ENCODE data around the gene CLGN. TPM values are rescaled to one million over a fixed set of nuclear protein-coding genes. Genes with fewer than 3 reads are reported as not detected.
"Not testable (repeated sequence)": the region's sequence is repeated elsewhere in the genome, so short reads cannot be mapped to it uniquely, and the experiment has no call there.

The CLGN gene, protein sequence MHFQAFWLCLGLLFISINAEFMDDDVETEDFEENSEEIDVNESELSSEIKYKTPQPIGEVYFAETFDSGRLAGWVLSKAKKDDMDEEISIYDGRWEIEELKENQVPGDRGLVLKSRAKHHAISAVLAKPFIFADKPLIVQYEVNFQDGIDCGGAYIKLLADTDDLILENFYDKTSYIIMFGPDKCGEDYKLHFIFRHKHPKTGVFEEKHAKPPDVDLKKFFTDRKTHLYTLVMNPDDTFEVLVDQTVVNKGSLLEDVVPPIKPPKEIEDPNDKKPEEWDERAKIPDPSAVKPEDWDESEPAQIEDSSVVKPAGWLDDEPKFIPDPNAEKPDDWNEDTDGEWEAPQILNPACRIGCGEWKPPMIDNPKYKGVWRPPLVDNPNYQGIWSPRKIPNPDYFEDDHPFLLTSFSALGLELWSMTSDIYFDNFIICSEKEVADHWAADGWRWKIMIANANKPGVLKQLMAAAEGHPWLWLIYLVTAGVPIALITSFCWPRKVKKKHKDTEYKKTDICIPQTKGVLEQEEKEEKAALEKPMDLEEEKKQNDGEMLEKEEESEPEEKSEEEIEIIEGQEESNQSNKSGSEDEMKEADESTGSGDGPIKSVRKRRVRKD
- 3.5 and 3.9 TPM in 2 replicates for total RNA-seq (2014; rRNA removed; shearing (Covaris generic))

DNA sequence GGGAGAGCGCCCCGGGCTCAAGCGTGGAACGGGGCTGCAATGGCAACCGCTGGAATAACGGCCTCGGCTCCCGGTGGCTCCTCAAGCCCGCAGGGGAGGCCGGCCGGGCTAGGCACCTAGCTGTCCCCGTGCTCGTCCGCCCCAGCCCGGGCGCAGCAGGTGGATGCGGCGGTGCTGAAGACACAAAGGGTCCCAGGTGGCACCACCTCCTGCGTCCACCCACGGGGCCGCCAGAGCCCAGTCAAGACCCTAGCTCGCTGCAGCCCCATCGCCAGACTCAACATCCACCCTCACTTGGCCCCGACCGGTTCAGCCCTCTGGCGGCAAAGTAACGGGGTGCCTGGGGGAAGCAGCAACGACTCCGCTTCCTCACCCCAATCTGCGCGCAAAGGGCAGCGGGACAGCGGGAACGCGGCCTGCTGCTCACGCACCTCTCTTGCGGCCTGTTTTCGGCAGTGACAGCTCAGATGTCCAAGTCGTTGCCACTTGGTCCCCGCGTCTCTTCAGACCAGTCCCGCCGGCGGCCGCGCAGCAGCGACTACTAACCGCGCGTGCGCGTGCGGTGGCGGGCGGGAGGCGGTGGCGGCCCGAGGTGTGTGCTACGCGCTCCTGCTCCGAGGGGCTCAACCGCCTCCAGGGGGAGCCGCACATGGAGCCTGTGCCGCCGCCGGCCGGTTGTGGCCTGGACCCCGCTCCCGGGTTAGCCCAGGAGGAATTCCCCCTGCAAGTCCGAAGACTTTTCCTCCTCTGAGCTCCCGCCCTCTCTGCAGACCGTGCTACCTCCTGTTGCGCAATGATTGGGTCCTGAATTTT, at the start of gene CLGN:
Gene CLGN (minus strand): TSS at position 543 of the 813 bp plus-strand sequence. CDS start 14,570 bp downstream, outside the sequence.
- peak; percentile 84 for DNase-seq (ENCODE audit: low spot score)
- in situ Hi-C loops (cut with HindIII; ENCODE audit: low sequenced_read_pairs), result no loop called here

DNA sequence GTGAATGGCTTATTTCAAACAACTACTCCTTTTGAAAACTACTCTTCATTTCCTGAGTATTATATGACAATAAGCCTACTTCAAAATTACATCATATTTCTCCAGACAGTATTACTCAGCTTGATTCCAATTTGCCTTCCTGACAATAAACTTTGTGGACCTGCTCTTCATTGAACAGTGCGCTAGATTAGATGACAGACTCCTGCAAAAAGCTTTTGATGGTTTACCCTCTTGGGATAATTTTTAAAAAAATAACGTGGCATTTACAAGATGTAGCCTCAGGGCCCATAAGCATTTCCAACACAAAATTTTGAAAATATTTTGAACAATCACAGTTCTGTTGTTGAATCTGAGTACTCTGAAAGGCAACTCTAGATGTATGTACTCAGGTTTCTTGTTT, 44.7 kb upstream of the CLGN start:
- DNase-seq (ENCODE audit: low spot score), result no peak
- in situ Hi-C loops (cut with HindIII; ENCODE audit: low sequenced_read_pairs), result no loop called here

DNA sequence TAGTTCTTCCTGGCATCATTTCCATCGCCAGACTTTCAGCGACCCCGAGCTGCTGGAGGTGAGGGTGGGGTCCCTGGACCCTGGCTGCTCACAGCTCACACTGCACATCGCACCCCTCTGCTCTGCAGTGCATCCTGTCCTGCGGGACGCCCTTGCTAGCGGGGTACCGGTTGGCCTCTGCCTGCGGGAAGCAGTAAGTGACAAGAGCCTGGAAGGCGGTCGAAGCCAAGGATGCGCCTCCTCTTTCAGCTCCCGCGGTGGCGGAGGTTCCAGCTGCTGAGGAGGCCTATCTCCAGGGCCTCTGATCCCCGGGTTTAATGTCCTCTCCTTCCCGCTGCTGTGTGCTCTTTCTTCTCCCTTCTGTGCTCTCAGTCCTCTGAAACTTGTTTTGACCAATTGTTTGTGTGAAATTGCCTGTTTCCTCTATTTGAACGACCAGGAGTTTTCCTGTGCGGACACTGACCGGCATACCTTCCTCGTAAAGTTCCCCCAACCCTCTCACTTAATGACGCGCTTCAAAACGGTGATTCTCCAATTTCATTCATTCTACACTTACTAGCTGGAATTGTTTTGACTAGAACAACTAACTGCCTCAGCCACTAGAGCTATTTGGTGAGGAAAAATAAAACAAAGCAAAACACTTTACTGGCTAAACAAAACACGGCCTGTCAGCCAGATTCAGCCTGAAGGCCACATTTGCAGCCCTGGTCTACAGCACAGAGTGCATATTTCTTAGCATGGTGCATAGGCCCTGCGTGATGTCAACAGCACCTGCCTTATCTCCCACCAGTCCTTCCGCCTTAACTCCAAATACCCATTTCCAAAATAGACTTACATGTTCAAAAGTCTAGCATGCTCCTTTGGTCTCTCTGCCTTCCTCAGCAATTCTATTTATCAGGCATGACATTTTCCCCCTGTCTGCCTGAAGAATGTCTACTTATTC, 42.6 kb upstream of the CLGN start:
- in situ Hi-C loops (cut with HindIII; ENCODE audit: low sequenced_read_pairs), result no loop called here
- no peak for DNase-seq (ENCODE audit: low spot score)

DNA sequence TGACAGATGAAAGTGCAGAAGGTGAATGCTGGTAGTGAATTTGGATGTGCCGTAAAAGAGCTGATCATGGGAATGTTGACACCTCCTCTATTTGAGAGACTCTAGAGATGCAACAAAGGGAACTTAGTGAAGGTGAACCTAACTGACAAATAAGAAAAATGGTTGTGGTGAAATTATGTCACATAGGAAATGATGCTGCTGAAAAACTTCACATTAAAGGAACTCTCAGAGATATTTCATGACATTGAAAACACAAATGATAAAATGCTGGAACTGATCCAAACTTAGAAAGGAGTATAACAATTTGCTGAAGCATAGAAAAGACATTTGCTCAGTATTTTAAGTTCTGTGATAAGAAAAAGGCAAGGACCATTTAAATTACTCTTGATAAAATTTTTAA, 38.7 kb upstream of the CLGN start:
- in situ Hi-C loops (cut with HindIII; ENCODE audit: low sequenced_read_pairs), result no loop called here
- no peak for DNase-seq (ENCODE audit: low spot score)

DNA sequence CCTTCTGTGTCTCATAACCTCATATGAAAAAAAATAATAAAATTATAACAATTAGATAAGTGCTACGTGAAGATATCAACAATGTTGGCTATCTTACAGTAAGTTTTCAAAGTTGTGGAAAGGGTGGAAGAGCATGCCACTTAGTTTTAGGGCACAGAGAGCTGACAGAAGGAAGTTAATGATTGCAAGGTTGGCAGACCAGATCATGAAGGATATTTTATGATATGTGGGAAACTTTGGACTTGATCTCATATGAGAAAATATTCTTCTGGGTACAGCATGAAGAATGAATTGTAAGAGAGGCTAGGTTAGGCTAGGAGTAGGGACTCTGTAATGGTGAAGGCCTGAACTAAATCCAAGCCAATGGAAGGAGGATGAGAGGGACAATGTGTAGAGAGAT, 36.2 kb upstream of the CLGN start:
- in situ Hi-C loops (cut with HindIII; ENCODE audit: low sequenced_read_pairs), result no loop called here
- DNase-seq (ENCODE audit: low spot score), result no peak

DNA sequence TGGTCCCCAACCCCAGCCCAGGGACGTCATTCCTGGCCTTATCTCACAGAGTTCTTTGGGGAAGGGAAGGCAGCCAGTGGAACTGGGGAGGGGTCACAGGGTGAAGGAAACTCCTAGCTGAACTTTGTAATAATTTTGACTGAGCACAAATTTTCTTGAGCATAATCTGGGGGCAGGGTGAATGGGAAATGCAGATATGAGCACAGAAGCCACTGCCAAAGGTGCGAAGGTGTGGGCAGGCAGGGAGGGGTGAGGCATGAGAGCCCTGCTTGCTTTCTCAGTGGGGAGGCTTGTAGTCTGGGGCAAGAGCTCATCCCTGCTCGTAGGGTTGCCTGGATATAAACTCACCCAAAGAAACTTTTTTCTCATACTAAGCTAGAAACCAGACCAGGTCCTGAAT, 35.7 kb upstream of the CLGN start:
- in situ Hi-C loops (cut with HindIII; ENCODE audit: low sequenced_read_pairs), result no loop called here
- no peak for DNase-seq (ENCODE audit: low spot score)

DNA sequence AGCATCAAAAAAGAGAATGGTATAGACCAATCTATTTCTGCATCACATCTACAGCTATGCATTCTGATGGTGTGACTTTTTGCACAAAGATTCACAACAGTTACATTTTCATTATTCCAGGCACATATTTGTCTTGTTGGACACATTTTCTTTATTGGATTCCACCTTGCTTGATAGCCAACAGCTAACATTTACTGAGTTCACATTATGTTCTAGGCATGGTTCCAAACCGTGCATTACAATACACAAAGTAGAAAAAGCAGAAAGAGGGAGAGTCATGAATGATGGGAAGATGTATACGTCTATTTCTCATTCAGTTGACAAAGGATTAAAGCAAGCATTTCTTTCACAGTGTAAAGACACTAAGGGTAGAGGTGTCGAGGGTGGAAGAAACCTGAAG, 22.9 kb upstream of the CLGN start:
- in situ Hi-C loops (cut with HindIII; ENCODE audit: low sequenced_read_pairs), result no loop called here
- DNase-seq (ENCODE audit: low spot score), result no peak

DNA sequence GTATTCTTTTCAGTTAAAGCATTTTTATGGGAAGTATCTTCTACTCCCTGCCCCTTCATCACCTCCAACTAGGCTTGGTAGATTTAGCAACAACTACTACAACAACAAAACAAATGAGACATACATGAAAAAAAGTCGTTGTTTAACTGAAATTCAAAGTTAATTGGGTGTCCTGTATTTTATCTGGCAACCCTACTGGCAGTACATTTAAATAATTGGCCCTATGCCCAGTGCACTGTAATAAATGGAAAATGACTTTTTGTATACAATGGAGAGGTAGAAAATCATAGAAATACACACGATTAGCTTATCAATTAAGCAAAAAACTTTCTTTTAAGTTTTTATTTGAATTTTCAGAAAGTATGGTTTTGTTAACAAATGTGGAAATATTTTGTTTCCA, 21.4 kb upstream of the CLGN start:
- in situ Hi-C loops (cut with HindIII; ENCODE audit: low sequenced_read_pairs), result no loop called here
- DNase-seq (ENCODE audit: low spot score), result no peak

DNA sequence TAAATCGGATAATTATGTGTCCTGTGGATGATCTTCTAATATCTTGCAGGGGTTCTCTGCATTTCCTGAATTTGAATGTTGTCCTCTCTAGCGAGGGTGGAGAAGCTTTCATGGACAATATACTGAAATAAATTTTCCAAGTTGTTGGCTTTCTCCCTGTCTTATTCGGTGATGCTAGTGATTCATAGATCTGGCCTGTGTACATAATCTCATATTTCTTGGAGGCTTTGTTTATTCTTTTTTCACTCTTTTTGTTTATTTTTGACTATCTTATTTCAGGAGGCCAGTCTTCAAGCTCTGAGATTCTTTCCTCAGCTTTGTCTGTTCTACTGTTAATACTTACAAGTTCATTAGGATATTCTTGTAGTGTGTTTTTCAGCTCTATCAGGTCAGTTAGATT, 20.7 kb upstream of the CLGN start:
- in situ Hi-C loops (cut with HindIII; ENCODE audit: low sequenced_read_pairs), result no loop called here
- no peak for DNase-seq (ENCODE audit: low spot score)

DNA sequence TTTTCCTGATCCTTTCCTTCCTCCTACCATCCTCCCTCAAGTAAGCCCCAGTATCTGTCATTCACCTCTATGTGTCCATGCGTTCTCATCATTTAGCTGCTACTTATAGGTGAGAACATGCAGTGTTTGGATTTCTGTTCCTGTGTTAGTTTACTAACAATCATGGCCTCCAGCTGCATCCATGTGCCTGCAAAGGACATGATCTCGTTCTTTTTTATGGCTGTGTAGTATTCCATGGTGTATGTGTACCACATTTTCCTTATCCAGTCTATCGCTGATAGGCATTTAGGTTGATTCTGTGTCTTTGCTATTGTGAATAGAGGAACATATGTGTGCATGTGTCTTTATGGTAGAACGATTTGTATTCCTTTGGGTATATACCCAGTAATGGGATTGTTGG, 16.9 kb upstream of the CLGN start:
- in situ Hi-C loops (cut with HindIII; ENCODE audit: low sequenced_read_pairs), result not testable (repeated sequence)

DNA sequence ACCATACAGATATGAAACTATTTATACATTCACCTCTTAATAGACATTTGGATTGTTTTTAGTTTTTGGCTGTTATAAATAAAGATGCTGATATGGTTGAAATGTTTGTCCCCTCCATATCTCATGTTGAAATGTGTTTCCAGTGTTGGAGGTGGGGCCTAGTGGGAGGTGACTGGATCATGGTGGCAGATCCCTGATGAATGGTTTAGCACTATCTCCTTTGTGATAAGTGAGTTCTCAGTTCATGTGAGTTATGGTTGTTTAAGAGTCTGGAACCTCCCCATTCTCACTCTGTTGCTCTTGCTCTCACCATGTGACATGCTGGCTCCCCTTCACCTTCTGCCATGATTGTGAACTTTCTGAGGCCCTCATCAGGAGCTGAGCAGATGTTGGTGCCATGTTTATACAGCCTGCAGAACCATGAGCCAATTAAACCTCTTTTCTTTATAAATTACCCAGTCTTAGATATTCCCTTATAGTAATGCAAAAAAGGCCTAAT, 12.2 kb upstream of the CLGN start:
- in situ Hi-C loops (cut with HindIII; ENCODE audit: low sequenced_read_pairs), result no loop called here
- no peak for DNase-seq (ENCODE audit: low spot score)

More for the DNA sequence above, 16.9 kb upstream of the CLGN start:
- not testable (repeated sequence) for DNase-seq (ENCODE audit: low spot score)

DNA sequence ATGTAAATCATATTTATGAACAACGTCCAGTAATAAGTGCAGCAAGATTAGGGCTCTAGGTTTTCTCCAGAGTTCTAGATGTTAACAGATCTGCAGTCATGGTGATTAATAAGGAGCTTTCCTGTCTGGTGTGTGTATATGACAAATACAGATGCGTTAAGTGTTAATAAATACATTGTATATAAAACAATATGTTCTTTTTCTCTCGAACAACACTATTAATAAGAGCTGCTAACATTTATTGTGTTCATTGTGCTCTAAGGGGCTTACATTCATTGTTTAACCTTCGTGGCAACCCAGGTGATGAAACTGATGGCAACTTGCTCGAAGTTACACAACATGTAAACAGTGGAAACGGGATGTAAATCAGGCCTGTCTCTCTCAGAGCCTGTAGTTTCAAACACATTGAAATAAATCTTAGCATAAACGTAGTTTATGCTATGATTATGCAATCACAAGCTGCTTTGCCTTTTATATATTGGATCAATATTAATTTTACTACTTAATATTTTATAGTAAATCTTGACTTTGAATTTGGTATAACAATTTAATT, 547 bp upstream of the CLGN start:
- no peak for DNase-seq (ENCODE audit: low spot score)
- in situ Hi-C loops (cut with HindIII; ENCODE audit: low sequenced_read_pairs), result no loop called here

DNA sequence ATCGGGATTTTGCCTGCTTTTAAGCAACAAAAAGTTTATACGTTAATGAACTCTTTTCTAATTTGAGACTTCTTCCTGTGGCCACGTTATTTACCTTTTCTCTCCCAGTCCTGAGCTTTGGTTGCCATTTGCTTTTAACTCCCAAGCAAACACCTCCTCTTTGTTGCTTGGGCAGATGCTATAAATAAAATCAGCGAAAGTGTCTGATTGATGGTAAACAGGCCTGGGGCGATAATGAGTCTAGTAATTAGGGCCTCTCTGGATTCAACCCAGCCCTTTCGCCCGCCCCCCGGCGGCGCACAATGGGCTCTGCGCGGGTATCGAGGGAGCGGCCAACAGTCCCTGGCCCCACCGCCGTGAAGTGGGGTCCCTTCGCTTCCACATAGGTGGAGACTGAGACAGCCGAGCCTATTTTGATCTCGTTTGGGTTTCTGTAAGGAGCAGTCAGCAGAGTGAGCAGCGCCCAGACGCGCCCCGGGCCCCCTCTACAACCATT, 790 bp downstream of the CLGN start:
- peak; percentile 48 for DNase-seq (ENCODE audit: low spot score)
- in situ Hi-C loops (cut with HindIII; ENCODE audit: low sequenced_read_pairs), result no loop called here

DNA sequence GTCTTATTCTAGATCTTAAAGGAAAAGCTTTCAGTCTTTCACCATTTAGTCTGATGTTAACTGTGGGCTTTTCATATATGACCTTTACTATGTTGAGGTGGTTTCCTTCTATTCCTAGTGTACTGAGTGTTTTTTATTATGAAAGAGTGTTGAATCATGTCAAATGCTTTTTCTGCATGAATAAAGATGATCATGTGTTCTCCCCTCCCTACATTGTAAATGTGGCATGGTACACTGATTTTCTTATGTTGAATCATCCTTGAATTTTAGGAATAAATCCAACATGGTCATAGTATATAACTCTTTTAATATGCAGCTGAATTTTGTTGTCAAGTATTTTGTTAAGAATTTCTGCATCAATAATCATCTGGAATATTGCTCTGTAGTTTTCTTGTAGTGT, 4.3 kb downstream of the CLGN start:
- no peak for DNase-seq (ENCODE audit: low spot score)
- in situ Hi-C loops (cut with HindIII; ENCODE audit: low sequenced_read_pairs), result no loop called here

DNA sequence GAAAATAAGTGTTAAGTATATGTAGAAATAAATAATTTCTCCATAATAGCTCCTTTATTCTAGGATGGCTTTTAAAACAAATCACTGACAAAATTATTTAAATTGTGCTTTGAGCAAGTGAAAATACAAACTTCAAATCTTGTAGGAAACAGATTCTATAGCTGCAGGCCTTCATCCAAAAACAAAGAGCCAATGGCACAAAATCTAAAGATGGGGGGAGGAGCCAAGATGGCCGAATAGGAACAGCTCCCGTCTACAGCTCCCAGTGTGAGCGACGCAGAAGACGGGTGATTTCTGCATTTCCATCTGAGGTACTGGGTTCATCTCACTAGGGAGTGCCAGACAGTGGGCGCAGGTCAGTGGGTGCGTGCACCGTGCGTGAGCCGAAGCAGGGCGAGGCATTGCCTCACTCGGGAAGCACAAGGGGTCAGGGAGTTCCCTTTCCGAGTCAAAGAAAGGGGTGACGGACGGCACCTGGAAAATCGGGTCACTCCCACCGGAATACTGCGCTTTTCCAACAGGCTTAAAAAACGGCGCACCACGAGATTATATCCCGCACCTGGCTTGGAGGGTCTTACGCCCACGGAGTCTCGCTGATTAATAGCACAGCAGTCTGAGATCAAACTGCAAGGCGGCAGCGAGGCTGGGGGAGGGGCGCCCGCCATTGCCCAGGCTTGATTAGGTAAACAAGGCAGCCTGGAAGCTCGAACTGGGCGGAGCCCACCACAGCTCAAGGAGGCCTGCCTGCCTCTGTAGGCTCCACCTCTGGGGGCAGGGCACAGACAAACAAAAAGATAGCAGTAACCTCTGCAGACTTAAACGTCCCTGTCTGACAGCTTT, 14.1 kb downstream of the CLGN start:
- in situ Hi-C loops (cut with HindIII; ENCODE audit: low sequenced_read_pairs); DNase-seq (ENCODE audit: low spot score): not testable (repeated sequence)

DNA sequence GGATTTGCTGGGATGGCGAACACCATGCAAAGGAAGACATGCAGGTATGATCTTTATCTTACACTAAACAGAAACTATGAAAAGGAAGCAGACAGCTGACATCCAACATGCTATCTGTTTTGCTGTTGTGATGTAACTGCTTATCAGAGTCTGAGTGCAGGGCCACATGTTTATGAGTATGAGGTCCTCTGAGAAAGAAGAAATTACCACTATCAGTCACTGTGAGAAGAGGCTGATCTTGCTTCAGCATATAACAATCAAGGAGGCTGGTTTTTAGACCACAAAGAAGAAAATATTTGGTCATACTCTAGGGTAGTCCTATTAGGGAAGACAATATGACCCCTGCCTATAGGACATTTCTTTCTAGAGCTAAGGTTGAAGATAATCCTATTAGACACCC, 18.5 kb downstream of the CLGN start:
- DNase-seq (ENCODE audit: low spot score), result no peak
- in situ Hi-C loops (cut with HindIII; ENCODE audit: low sequenced_read_pairs), result no loop called here

DNA sequence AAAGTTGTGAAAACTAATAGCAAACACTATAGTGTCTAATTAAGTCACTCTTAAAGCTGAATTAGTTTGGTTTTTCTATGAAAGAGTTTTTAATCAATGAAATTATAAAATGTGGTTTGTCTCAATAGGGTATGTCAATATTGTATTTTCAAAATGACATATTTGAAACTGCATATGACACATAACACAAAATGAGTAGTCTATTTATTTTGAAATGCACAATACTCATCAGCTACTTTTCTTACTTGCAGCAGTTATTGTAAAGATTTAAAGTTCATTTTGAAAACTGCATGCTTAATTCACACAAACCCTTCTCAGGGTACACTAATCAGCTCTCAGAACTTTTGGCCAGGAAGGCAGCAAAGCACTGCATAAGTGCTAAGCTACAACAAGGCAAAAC, 21.2 kb downstream of the CLGN start:
- in situ Hi-C loops (cut with HindIII; ENCODE audit: low sequenced_read_pairs), result no loop called here
- no peak for DNase-seq (ENCODE audit: low spot score)

DNA sequence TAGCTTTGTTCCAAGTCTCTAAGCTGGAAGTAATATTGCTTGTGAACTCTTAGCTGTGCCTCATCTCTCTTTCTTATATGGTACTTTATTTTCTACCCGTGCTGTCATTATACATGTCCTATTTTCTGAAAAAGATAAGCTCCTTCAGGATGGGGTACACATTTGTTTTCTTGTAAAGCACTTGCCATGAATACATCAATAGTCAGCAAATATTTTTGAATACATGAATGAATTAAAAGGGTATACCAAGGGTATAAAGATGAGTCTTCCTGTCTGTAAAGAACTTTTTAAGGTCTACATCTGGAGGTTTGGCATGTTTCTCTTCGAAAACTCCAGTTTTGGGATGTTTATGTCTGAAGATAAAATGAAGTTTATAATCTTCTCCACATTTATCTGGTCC, 27.3 kb downstream of the CLGN start:
- DNase-seq (ENCODE audit: low spot score), result no peak
- in situ Hi-C loops (cut with HindIII; ENCODE audit: low sequenced_read_pairs), result no loop called here
